Panc1 (cell line): ENCODE measurements around the gene HTT.

ENCODE experiments used
- POLR2AphosphoS5 ChIP-seq: IDR thresholded peaks from 2 replicates; pipeline ENCODE4 v1.6.1; 2012; ENCODE audit warnings: mild to moderate bottlenecking, low read depth, low read length, moderate library complexity
- SIN3A ChIP-seq: IDR thresholded peaks from 2 replicates; pipeline ENCODE4 v1.6.1; 2012; ENCODE audit warnings: low read depth, mild to moderate bottlenecking, low read length, moderate library complexity, borderline replicate concordance; ENCODE audit not compliant: insufficient read depth
- TCF7L2 ChIP-seq: IDR thresholded peaks from 2 replicates; pipeline ENCODE4 v1.6.1; 2011; ENCODE audit warnings: mild to moderate bottlenecking, low read depth, low read length, inconsistent platforms
- TF ChIP-seq, protein P1 (sequence below): fragments of 450-650 bp; IDR thresholded peaks from 2 replicates; pipeline ENCODE4 v1.5.1; 2017; ENCODE audit warnings: mild to moderate bottlenecking
- TF ChIP-seq, protein P2 (sequence below), 2 experiments: IDR thresholded peaks; 2 replicates each; pipeline ENCODE4 v1.6.1; 2011 to 2012; ENCODE audit warnings: low read depth in 2 of 2, control low read depth in 1 of 2, low read length in 1 of 2, mild to moderate bottlenecking in 1 of 2, moderate library complexity in 1 of 2; ENCODE audit not compliant: insufficient read depth in 1 of 2

GRCh38 chr4:3237712-3238560, 163.5 kb downstream of the HTT start:
- TF ChIP-seq, protein P1, sequence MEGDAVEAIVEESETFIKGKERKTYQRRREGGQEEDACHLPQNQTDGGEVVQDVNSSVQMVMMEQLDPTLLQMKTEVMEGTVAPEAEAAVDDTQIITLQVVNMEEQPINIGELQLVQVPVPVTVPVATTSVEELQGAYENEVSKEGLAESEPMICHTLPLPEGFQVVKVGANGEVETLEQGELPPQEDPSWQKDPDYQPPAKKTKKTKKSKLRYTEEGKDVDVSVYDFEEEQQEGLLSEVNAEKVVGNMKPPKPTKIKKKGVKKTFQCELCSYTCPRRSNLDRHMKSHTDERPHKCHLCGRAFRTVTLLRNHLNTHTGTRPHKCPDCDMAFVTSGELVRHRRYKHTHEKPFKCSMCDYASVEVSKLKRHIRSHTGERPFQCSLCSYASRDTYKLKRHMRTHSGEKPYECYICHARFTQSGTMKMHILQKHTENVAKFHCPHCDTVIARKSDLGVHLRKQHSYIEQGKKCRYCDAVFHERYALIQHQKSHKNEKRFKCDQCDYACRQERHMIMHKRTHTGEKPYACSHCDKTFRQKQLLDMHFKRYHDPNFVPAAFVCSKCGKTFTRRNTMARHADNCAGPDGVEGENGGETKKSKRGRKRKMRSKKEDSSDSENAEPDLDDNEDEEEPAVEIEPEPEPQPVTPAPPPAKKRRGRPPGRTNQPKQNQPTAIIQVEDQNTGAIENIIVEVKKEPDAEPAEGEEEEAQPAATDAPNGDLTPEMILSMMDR: no peak
- TF ChIP-seq SIN3A: no peak
- no peak for TF ChIP-seq TCF7L2
- TF ChIP-seq POLR2AphosphoS5: no peak
- TF ChIP-seq, protein P2, sequence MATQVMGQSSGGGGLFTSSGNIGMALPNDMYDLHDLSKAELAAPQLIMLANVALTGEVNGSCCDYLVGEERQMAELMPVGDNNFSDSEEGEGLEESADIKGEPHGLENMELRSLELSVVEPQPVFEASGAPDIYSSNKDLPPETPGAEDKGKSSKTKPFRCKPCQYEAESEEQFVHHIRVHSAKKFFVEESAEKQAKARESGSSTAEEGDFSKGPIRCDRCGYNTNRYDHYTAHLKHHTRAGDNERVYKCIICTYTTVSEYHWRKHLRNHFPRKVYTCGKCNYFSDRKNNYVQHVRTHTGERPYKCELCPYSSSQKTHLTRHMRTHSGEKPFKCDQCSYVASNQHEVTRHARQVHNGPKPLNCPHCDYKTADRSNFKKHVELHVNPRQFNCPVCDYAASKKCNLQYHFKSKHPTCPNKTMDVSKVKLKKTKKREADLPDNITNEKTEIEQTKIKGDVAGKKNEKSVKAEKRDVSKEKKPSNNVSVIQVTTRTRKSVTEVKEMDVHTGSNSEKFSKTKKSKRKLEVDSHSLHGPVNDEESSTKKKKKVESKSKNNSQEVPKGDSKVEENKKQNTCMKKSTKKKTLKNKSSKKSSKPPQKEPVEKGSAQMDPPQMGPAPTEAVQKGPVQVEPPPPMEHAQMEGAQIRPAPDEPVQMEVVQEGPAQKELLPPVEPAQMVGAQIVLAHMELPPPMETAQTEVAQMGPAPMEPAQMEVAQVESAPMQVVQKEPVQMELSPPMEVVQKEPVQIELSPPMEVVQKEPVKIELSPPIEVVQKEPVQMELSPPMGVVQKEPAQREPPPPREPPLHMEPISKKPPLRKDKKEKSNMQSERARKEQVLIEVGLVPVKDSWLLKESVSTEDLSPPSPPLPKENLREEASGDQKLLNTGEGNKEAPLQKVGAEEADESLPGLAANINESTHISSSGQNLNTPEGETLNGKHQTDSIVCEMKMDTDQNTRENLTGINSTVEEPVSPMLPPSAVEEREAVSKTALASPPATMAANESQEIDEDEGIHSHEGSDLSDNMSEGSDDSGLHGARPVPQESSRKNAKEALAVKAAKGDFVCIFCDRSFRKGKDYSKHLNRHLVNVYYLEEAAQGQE (IDR thresholded peaks at IDR 0.05; ENCODE audit: insufficient read depth in 1 of 2, low read depth in 2 of 2, low read length in 1 of 2): no peak
